A549 (cell line): ENCODE results near the gene DOCK1. TPM values are rescaled to one million over a fixed set of nuclear protein-coding genes. Genes with fewer than 3 reads are reported as not detected.
A peak's percentile ranks its signal among the peaks of the same experiment; 100 is the strongest.

ENCODE experiments used
- ATAC-seq, 2 experiments: fragments of 200-7000 bp in 1 of 2; fragments of >200 bp in 1 of 2; cut with Nextera tagmentation in 1 of 2; cut with Tn5 transposase in 1 of 2; 3 replicates each; pipeline versions ENCODE4 v1.8.0 to v1.9.1; 2018 to 2020; ENCODE audit warnings: mild to moderate bottlenecking in 1 of 2, moderate library complexity in 1 of 2
- CTCF ChIA-PET: fragments of 300-600 bp; sonication (Branson Sonifier 250); formaldehyde crosslinking; extraction: SDS; loops from one replicate; lab custom pipeline; 2021; ENCODE audit warnings: antibody characterized with exemption, inconsistent platforms; lab: Yijun Ruan, JAX
- POLR2A ChIA-PET: fragments of 350-600 bp; formaldehyde crosslinking; extraction: SDS; loops from one replicate; lab custom pipeline; 2021; ENCODE audit warnings: antibody characterized with exemption, inconsistent platforms; lab: Yijun Ruan, JAX
- DNase-seq, 2 experiments: peaks; one replicate each; pipeline versions ENCODE4 v3.0.0 to v3.0.0-alpha.2; 2011 to 2016; ENCODE audit warnings: low read depth in 1 of 2, low spot score in 1 of 2
- FAIRE-seq: peaks from 2 replicates; lab custom pipeline; 2011; peaks lifted over from hg19 to GRCh38; lab: Jason Lieb, UNC
- H3K27ac ChIP-seq, 2 experiments: fragments of >200 bp; sonication (Bioruptor Twin); formaldehyde crosslinking; 3 replicates each; pipeline ENCODE4 v1.5.1; 2016 to 2017
- H3K4me1 ChIP-seq: fragments of >200 bp; sonication (Bioruptor Twin); formaldehyde crosslinking; 3 replicates; pipeline ENCODE4 v1.6.1; 2016
- H3K4me2 ChIP-seq: fragments of >200 bp; sonication (Bioruptor Twin); formaldehyde crosslinking; 3 replicates; pipeline ENCODE4 v1.6.1; 2016
- H3K4me3 ChIP-seq: fragments of >200 bp; sonication (Bioruptor Twin); formaldehyde crosslinking; 3 replicates; pipeline ENCODE4 v1.5.1; 2016
- H3K9me3 ChIP-seq: fragments of >200 bp; sonication (Bioruptor Twin); formaldehyde crosslinking; 3 replicates; pipeline ENCODE4 v1.6.1; 2016
- BHLHE40 ChIP-seq: IDR thresholded peaks from 2 replicates; pipeline ENCODE4 v1.6.1; 2012; ENCODE audit warnings: low read depth, low read length, inconsistent platforms
- CBX2 ChIP-seq: fragments of 200-600 bp; sonication (generic); IDR thresholded peaks from 2 replicates; pipeline ENCODE4 v1.6.1; 2016; ENCODE audit warnings: low read depth, mild to moderate bottlenecking, borderline replicate concordance
- CEBPB ChIP-seq, 2 experiments: fragments of >200 bp in 1 of 2; sonication (Bioruptor Twin) in 1 of 2; formaldehyde crosslinking in 1 of 2; IDR thresholded peaks; 2 replicates each; pipeline ENCODE4 v1.6.1; 2012 to 2016
- CHD4 ChIP-seq: fragments of 200-600 bp; sonication (generic); IDR thresholded peaks from 2 replicates; pipeline ENCODE4 v1.6.1; 2016; ENCODE audit warnings: antibody characterized with exemption, mild to moderate bottlenecking, borderline replicate concordance
- EHMT2 ChIP-seq: fragments of 200-600 bp; sonication (generic); IDR thresholded peaks from 2 replicates; pipeline ENCODE4 v1.6.1; 2016; ENCODE audit warnings: antibody characterized with exemption, low read depth, mild to moderate bottlenecking, moderate library complexity
- EP300 ChIP-seq, 2 experiments: fragments of >200 bp; sonication (Bioruptor Twin); formaldehyde crosslinking; IDR thresholded peaks; 2 replicates in 1 of 2; 3 replicates in 1 of 2; pipeline ENCODE4 v1.6.1; 2016 to 2017
- ESRRA ChIP-seq: fragments of 150-350 bp; IDR thresholded peaks from 2 replicates; pipeline ENCODE4 v1.6.1; 2014; ENCODE audit warnings: mild to moderate bottlenecking, low read length, borderline replicate concordance
- GATA3 ChIP-seq: IDR thresholded peaks from 2 replicates; pipeline ENCODE4 v1.6.1; 2012; ENCODE audit warnings: borderline replicate concordance
- HDAC2 ChIP-seq: fragments of 200-600 bp; sonication (generic); IDR thresholded peaks from 2 replicates; pipeline ENCODE4 v1.6.1; 2016
- HES2 ChIP-seq: fragments of >200 bp; sonication (Bioruptor Twin); formaldehyde crosslinking; IDR thresholded peaks from 2 replicates; pipeline ENCODE4 v1.6.1; 2016
- HOXB5 ChIP-seq: fragments of 250-450 bp; sonication (Bioruptor Pico); IDR thresholded peaks from 2 replicates; pipeline ENCODE4 v1.5.0; 2020; ENCODE audit warnings: mild to moderate bottlenecking, moderate library complexity
- JUN ChIP-seq, 2 experiments: fragments of >200 bp; sonication (Bioruptor Twin); formaldehyde crosslinking; IDR thresholded peaks; 2 replicates in 1 of 2; 3 replicates in 1 of 2; pipeline ENCODE4 v1.6.1; 2016 to 2017
- MAFK ChIP-seq: fragments of 450-650 bp; IDR thresholded peaks from 2 replicates; pipeline ENCODE4 v1.6.1; 2014; ENCODE audit not compliant: partially characterized antibody
- MAZ ChIP-seq: fragments of 150-350 bp; IDR thresholded peaks from 2 replicates; pipeline ENCODE4 v1.6.1; 2014; ENCODE audit warnings: antibody characterized with exemption, low read depth, low read length, borderline replicate concordance
- PBX3 ChIP-seq: IDR thresholded peaks from 2 replicates; pipeline ENCODE4 v1.6.1; 2012
- POLR2A ChIP-seq: IDR thresholded peaks from 2 replicates; pipeline ENCODE4 v1.6.1; 2012; ENCODE audit warnings: mild to moderate bottlenecking, low read length
- RAD21 ChIP-seq, 2 experiments: fragments of >200 bp in 1 of 2; sonication (Bioruptor Twin) in 1 of 2; formaldehyde crosslinking in 1 of 2; IDR thresholded peaks in 1 of 2; conservative IDR thresholded peaks in 1 of 2; 2 replicates in 1 of 2; 3 replicates in 1 of 2; pipeline ENCODE4 v1.6.1; 2012 to 2018; ENCODE audit warnings: inconsistent platforms in 1 of 2
- REST ChIP-seq: fragments of 200-600 bp; sonication (generic); IDR thresholded peaks from 2 replicates; pipeline ENCODE4 v1.6.1; 2016; ENCODE audit warnings: antibody characterized with exemption, mild to moderate bottlenecking, moderate library complexity
- RNF2 ChIP-seq: fragments of 200-600 bp; sonication (generic); IDR thresholded peaks from 2 replicates; pipeline ENCODE4 v1.6.1; 2016; ENCODE audit warnings: low read depth, mild to moderate bottlenecking, antibody characterized with exemption, moderate library complexity, borderline replicate concordance
- SMC3 ChIP-seq: fragments of >200 bp; sonication (Bioruptor Twin); formaldehyde crosslinking; IDR thresholded peaks from 3 replicates; pipeline ENCODE4 v1.6.1; 2018; ENCODE audit warnings: inconsistent platforms
- ZC3H11A ChIP-seq: fragments of 450-650 bp; IDR thresholded peaks from 2 replicates; pipeline ENCODE4 v1.6.1; 2014; ENCODE audit warnings: antibody characterized with exemption, mild to moderate bottlenecking
- WGBS: methylation state at CpG from one replicate; pipeline ENCODE4 v1.1.6; 2017; ENCODE audit errors: missing lambda C conversion rate; 5-methylcytosine and 5-hydroxymethylcytosine counted together
- polyA plus RNA-seq, 4 experiments: library from polyadenylated mRNA; depleted of rRNA in 3 of 4; stranded (reverse); fragments of >200 nt; fragmentation: RNase III in 1 of 4; extraction: RNeasy Plus Mini Kit Qiagen cat#74134 plus additional on column Dnase treatment in 1 of 4; gene quantifications; 2 replicates in 3 of 4; 3 replicates in 1 of 4; pipeline ENCODE4 v1.2.3, GENCODE V29; 2011 to 2017
- TF ChIP-seq, protein P1 (sequence below): IDR thresholded peaks from 2 replicates; pipeline ENCODE4 v1.6.1; 2012; ENCODE audit warnings: low read depth, borderline replicate concordance
- TF ChIP-seq, protein P2 (sequence below): fragments of >200 bp; sonication (Bioruptor Twin); formaldehyde crosslinking; IDR thresholded peaks from 3 replicates; pipeline ENCODE4 v1.5.1; 2016

Gene DOCK1
- polyA plus RNA-seq, 2 of the 4 experiments (the other 2 are of a cell fraction) = 22.6 to 28.2 TPM

- POLR2A ChIA-PET = no interaction called here
- H3K9me3 ChIP-seq = no peaks in the 10 kb centered on the region; the same call in 2 of the 3 replicates
- no peaks in the 10 kb centered on the region for H3K4me1 ChIP-seq
- TF ChIP-seq REST (peak; percentile 66), JUN (IDR thresholded peaks at IDR 0.05) (no peak)
- 54% methylated on average over 14 of the region's 16 CpGs for WGBS
- no peak overlapping the region for H3K4me3 ChIP-seq
- CTCF ChIA-PET = interaction anchor here (1.5 kb wide), 1 partner anchor 17 kb away, joined by 5 read pairs; no protein-coding TSS in a partner anchor
- FAIRE-seq = no peak
- DNase-seq = peak; percentile 47 to 51
- peak; percentile 89 to 95 for ATAC-seq
- H3K4me2 ChIP-seq = no peak overlapping the region
- no peak overlapping the region for H3K27ac ChIP-seq
Observed at GRCh38 chr10:127485153-127485857, 580.1 kb downstream of the DOCK1 start.

DNA sequence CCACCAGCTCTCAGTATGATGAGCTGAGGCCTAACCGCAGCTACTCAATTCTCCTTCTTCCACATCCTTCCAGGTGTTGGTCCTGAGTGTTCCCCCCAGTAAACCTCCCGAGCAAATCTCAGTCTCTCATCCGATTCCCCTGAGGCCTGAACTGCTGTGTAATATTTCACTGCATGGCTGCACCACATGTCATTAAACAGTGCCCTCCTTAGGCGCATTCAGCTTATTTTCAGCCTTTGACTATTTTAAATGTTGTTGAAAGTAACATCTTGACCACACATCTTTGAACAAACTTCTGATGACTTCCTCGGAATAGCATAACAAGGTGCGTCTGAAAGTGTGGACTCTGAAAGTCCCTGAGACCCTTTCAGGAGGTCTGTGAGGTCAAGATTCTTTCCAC is 581.1 kb downstream of the DOCK1 start:
- ChIA-PET POLR2A (no interaction called here), CTCF (no interaction called here)
- Histone ChIP-seq H3K4me2 (no peak overlapping the region), H3K9me3 (no peaks in the 10 kb centered on the region; the same call in 2 of the 3 replicates), H3K27ac (no peak overlapping the region), H3K4me1 (no peaks in the 10 kb centered on the region), H3K4me3 (no peak overlapping the region)
- DNase-seq (no peak), FAIRE-seq (no peak), ATAC-seq (no peak)
- 43% methylated on average over 6 of the region's 6 CpGs for WGBS
- no peak for TF ChIP-seq CHD4
- no peak for TF ChIP-seq RNF2
- no peak for TF ChIP-seq GATA3
- no peak for TF ChIP-seq SMC3
- no peak for TF ChIP-seq EP300 (IDR thresholded peaks at IDR 0.05)
- TF ChIP-seq, protein P1, sequence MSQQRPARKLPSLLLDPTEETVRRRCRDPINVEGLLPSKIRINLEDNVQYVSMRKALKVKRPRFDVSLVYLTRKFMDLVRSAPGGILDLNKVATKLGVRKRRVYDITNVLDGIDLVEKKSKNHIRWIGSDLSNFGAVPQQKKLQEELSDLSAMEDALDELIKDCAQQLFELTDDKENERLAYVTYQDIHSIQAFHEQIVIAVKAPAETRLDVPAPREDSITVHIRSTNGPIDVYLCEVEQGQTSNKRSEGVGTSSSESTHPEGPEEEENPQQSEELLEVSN = no peak
- no peak for TF ChIP-seq ZC3H11A

- FAIRE-seq (no peak), ATAC-seq (peak; percentile 79 to 93; a peak in 4 of 6 replicates), DNase-seq (peak; percentile 24 to 30)
- 10% methylated on average over 8 of the region's 8 CpGs for WGBS
- no peak overlapping the region for H3K27ac ChIP-seq
- no peak overlapping the region for H3K4me3 ChIP-seq
- ChIA-PET POLR2A (no interaction called here), CTCF (interaction anchor here (1.1 to 1.2 kb wide), 2 partner anchors 63 to 362 kb away, joined by 3 to 7 read pairs; no protein-coding TSS in a partner anchor)
- H3K4me1 ChIP-seq = no peaks in the 10 kb centered on the region
- TF ChIP-seq RAD21 (conservative IDR thresholded peaks at IDR 0.05 in 1 of 2, IDR thresholded peaks at IDR 0.05 in 1 of 2) = peak in 1 of 2 experiments; percentile 18; a peak in 2 of 5 replicates
- no peak for TF ChIP-seq HDAC2
- no peak for TF ChIP-seq EHMT2
- TF ChIP-seq POLR2A = no peak
- no peak for TF ChIP-seq ESRRA
- no peak for TF ChIP-seq BHLHE40
- no peak for TF ChIP-seq CBX2
- TF ChIP-seq PBX3 = no peak
- no peak for TF ChIP-seq MAZ
- no peak for TF ChIP-seq CEBPB (IDR thresholded peaks at IDR 0.05)
- TF ChIP-seq CHD4 = no peak
- TF ChIP-seq, protein P2, sequence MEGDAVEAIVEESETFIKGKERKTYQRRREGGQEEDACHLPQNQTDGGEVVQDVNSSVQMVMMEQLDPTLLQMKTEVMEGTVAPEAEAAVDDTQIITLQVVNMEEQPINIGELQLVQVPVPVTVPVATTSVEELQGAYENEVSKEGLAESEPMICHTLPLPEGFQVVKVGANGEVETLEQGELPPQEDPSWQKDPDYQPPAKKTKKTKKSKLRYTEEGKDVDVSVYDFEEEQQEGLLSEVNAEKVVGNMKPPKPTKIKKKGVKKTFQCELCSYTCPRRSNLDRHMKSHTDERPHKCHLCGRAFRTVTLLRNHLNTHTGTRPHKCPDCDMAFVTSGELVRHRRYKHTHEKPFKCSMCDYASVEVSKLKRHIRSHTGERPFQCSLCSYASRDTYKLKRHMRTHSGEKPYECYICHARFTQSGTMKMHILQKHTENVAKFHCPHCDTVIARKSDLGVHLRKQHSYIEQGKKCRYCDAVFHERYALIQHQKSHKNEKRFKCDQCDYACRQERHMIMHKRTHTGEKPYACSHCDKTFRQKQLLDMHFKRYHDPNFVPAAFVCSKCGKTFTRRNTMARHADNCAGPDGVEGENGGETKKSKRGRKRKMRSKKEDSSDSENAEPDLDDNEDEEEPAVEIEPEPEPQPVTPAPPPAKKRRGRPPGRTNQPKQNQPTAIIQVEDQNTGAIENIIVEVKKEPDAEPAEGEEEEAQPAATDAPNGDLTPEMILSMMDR = peak; percentile 37
- TF ChIP-seq HES2 = no peak
- no peak for TF ChIP-seq HOXB5 (CRISPR knock-in tag)
- TF ChIP-seq SMC3 = peak; percentile 40; the same call in 1 of the 3 replicates
- no peak for TF ChIP-seq MAFK
- H3K9me3 ChIP-seq = no peaks in the 10 kb centered on the region; the same call in 2 of the 3 replicates
- H3K4me2 ChIP-seq = no peak overlapping the region
Observed at GRCh38 chr10:127492607-127493250, 587.5 kb downstream of the DOCK1 start.
